Activated T-helper 1 cell treated with anti-CD3 and anti-CD28 coated beads, Interleukin-2, amount 50 U/mL, for 16 hours (primary cell): ENCODE data around the gene PLB1.
A peak's percentile ranks its signal among the peaks of the same experiment; 100 is the strongest.

ENCODE experiments used
- DNase-seq, 2 donors: peaks; one replicate each; pipeline ENCODE4 v3.0.0-alpha.2; 2020; ENCODE audit warnings: low read depth in 1 of 2, low spot score in 1 of 2

Gene PLB1

DNA sequence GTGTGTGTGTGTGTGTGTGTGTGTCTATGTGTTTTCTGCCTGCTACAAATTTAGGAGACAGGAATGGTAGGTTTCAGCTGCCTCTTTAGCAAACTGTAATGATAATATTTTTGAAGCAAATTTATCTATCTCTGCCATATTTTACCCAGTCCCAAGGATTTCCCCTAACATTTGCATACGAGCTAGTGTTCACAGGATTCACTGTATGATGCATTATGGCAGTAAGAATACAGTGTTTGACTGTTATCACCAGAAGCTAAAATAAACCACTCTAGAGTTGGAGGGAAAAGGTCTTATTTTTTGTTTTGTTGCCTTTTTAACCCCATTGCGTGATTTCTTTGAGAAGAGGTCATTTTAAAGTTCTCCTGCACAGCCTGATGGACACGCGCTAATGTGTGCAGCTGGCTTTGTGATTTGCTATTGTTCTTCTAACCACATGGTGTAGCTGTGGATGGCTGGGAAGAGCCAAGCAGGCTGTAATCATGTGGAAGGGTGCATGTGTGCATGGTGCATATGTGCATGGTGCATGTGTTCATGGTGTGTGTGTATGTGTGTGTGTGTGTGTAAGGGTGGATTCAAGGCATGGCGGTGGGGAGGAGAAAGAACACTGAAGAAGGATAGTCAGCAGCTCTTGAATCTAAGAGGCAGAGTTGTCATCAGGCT is 62.4 kb downstream of the PLB1 start:
- no peak for DNase-seq

- no peak for DNase-seq
Measured at GRCh38 chr2:28558918-28559317, 63.1 kb downstream of the PLB1 start.

DNA sequence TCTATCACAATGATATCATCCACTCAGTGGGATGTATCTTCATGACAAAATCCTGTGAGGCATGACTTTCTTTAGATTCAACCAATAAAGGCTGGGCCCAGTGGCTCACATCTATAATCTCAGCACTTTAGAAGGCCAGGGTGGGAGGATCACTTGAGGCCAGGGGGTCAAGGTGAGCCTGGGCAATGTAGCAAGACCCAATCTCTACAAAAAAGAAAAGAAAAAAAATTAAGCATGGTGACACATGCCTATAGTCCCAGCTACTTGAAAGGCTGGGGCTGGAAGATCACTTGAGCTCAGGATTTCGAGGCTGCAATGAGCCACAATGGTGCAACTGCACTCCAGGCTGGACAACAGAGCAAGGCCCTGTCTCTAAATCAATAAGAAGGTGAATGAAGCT is 68.0 kb downstream of the PLB1 start:
- no peak for DNase-seq

GRCh38 chr2:28564346-28564745 is 68.5 kb downstream of the PLB1 start:
- DNase-seq: no peak

GRCh38 chr2:28565033-28565432 is 69.2 kb downstream of the PLB1 start:
- DNase-seq: no peak

GRCh38 chr2:28565720-28566295 is 69.9 kb downstream of the PLB1 start:
- DNase-seq: no peak

DNA sequence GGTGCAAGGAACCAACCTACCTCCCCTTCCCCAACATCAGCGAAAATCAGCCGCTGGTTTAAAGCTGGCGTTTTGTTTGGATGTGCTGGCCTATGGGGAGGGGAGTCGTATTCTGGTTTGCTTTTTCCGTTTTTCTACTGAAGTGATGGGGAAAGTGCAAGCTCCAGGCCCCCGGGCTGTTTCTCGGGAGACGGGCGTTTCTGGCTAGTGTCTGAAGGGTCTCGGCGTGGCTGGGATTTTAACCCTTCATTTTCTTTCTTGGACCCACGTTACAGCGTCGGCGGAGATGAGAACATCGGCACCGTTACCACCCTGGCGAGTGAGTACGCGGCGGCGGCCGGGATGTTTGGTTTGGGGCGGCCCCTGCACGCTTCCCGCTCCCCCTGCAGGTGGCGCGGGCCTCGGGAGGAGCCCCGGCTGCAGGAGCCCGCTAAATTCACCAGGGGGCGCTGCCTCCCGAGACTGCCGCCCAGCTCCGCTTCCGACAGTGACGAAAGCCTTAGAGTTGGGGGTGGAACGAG is 70.7 kb downstream of the PLB1 start:
- peak; percentile 78 to 87 for DNase-seq

GRCh38 chr2:28567061-28567471 is 71.2 kb downstream of the PLB1 start:
- no peak for DNase-seq

DNA sequence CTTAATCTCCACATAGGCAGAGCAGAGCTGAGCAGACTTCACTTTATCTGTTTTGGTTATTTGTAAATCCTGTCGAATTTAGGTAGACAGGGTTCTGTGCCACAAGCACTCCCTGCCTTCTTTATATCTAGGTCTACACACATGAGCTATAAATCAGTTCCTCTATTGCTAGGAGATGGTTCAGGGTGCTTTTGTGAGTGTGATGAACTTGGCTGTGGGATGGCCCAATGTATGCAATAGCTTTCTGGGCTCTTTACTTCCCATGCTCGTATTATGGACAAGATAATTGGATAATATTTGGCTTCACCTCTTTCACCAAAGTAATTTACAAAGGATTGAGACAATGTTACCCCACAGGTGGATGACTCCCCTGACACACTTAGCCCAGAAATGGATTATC is 72.2 kb downstream of the PLB1 start:
- DNase-seq: no peak

DNA sequence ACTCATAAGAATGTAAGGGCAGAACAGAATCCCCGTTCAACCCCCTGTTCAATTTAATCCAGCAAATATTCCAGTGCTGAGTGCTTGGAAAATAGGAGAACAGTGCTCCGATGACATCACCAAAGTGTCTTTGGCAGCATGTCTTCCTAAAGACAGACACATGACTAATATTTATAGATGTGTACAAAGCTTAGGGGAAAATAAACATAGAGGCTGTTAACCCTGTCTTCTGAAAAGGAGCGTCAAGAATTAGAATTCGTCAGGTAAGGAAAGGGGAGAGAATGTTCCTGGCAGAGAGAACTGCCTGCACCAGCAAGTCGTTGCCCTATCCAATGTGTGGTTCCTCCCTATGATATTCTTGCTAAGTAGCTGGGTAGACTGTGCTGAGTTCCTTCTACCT is 72.7 kb downstream of the PLB1 start:
- DNase-seq: no peak

DNA sequence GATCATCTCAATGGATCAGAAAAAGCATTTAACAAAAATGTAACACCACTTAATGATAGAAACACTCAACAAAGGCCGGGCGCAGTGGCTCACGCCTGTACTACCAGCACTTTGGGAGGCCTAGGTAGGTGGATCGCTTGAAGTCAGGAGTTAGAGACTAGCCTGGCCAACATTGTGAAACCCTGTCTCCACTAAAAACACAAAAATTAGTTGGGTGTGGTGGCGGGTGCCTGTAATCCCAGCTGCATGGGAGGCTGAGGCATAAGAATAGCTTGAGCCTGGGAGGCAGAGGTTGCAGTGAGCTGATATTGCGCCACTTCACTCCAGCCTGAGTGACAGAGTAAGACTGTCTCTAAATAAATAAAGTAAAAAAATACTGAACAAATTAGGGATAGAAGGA is 74.6 kb downstream of the PLB1 start:
- no peak for DNase-seq

DNA sequence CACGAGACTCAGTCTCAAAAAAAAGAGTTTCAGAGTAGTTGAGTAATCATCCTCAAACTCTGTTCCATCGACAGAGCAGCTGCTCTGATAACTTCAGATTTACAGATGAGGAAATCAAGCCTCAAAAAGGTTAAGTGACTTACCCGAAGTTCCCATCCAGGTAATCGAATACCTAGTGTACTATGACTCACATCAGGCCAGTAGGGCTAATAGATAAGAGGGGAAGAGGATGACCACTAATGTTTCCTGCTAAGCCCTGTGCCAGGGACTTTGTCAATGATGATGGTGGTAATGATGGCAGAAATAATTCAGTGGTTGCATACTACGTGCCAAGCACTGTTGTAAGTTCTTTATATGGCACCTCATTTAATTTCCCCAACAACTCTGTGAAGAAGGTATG is 80.9 kb downstream of the PLB1 start:
- DNase-seq: no peak

GRCh38 chr2:28577791-28578680 is 82.2 kb downstream of the PLB1 start:
- DNase-seq: no peak

GRCh38 chr2:28578774-28579173 is 82.9 kb downstream of the PLB1 start:
- no peak for DNase-seq

- DNase-seq: no peak
Measured at GRCh38 chr2:28579606-28580005, 83.7 kb downstream of the PLB1 start.

- no peak for DNase-seq
Measured at GRCh38 chr2:28580078-28580477, 84.2 kb downstream of the PLB1 start.

- DNase-seq: no peak
Measured at GRCh38 chr2:28581312-28581711, 85.5 kb downstream of the PLB1 start.

- no peak for DNase-seq
Measured at GRCh38 chr2:28582152-28582551, 86.3 kb downstream of the PLB1 start.

GRCh38 chr2:28582595-28582994 is 86.7 kb downstream of the PLB1 start:
- DNase-seq: no peak

DNA sequence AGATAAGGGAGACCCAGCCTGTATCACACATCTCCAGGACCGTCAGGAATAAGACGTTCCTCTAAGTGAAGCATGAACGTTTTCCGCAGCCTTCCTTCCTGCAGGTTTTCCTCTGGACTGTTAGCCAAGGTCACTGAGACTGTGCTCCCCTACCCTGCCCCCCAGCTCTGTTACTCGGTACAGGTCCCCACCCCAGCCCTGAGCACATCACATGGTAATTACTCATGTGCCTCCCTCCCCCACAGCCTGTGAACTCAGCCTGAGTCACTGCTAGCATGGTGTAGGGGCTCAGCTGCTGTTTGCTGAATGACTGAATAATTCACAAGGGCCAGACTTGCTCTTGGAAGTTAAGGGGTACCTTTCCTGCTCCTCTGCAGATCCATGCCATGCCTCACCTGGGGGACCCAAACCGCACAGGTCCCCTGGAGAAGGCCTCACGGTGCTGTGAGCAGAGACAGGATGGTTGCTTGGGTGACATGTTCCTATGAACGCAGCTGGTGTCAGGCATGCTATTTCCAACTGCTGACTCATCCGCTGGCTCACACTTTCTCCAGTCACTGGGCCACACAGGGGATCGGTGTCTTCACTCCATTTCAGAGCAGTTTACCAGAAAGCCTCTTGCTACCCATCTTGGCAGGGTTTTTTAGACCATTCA is 88.2 kb downstream of the PLB1 start:
- DNase-seq: peak in 1 of 2 donors; percentile 51

GRCh38 chr2:28586867-28587266 is 91.0 kb downstream of the PLB1 start:
- DNase-seq: peak; percentile 33 to 36
